ENCODE results near the gene MORN2.
A peak's percentile ranks its signal among the peaks of the same experiment; 100 is the strongest.

Gene MORN2

DNA sequence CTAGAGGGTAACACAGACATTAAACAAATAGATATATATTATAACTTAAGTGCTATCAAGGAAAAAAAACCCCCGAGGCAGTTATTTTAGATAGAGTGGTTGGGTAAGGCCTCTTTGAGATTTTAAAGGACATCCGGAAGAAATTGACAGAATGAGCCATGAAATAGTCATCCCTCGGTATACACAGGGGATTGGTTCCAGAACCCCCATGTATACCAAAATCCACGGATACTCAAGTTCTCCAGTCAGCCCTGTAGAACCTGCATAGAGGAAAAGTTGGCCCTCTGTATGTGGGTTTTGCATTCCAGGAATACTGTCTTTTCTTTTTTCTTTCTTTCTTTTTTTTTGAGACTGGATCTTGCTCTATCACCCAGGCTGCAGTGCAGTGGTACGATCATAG lies 2.0 kb upstream of the MORN2 start:
- Mint-ChIP-seq H3K4me1 (peaks cover 21% of the 10 kb centered on the region), H3K27ac (no peak overlapping the region), H3K9me3 (peaks cover 11% of the 10 kb centered on the region), H3K36me3 (peaks cover 13% of the 10 kb centered on the region), H3K4me3 (no peak overlapping the region)
- DNase-seq (ENCODE audit: low spot score in 2 of 2) (no peak), ATAC-seq (no peak)

DNA sequence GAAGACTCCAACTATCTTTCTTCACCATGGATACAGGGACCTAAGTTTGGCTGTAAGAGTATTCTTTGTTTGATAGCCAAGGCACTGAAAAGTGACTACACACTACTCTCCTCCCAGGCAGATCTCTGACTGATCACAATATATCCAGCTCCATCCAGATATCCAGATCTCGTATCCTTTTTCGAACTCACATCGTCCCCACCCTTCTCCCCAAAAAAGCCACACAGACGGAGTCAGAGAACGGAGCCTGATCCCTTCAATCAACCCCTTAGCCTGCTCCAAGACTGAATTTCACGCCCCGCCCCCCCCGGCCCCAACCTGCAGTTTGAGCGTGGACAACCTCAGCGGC lies 575 bp upstream of the MORN2 start:
- H3K4me1 Mint-ChIP-seq = peaks cover 21% of the 10 kb centered on the region

DNA sequence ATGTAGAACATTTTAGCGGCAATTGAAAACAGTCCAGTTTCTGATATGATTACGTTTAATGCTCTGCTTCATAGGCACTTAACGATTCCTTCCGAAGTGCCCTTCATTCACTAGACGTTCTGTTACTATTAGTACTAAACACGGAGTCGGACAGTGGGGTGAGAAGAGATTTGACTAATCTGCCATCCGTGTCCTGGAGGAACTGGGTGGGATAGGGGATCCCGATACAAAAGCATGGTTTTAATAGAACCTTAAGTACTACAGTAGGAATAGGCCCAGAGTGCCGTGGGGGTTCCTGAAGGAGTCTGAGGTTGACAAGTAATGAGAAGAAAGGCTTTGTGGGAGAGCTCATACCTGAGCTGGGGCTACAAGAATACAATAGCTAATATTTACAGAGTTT lies 631 bp downstream of the MORN2 start:
- peaks cover 13% of the 10 kb centered on the region for H3K36me3 Mint-ChIP-seq
- ATAC-seq (no peak), DNase-seq (ENCODE audit: low spot score in 2 of 2) (no peak)
- H3K9me3 Mint-ChIP-seq = peaks cover 1% of the 10 kb centered on the region
- peaks cover 21% of the 10 kb centered on the region for H3K4me1 Mint-ChIP-seq
- peak overlapping the region; percentile 96 for H3K27ac Mint-ChIP-seq
- H3K4me3 Mint-ChIP-seq = peak overlapping the region; percentile 95

More for the DNA sequence above, 575 bp upstream of the MORN2 start:
- Mint-ChIP-seq H3K27ac (peak overlapping the region; percentile 96), H3K9me3 (peaks cover 7% of the 10 kb centered on the region), H3K4me3 (peak overlapping the region; percentile 95), H3K36me3 (peaks cover 13% of the 10 kb centered on the region)
- DNase-seq (ENCODE audit: low spot score in 2 of 2) = no peak
- no peak for ATAC-seq

DNA sequence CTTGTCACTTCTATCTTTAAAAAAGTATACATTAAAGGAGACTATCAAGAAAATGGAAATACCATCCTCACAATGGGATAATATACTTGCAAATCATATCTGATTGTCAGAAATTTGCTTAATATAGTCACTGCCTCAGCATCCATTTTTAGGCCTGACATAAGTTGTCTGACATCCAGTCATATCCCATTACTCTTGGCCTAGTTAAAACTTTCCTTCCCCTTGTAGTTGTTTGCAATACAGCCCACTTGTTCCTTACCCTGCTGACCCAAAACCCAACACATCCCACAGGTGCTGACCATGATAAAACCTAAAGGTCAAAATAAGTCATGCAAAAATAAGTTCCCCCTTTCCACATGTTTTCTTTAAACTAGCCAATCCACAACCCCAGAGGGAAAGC lies 10.3 kb downstream of the MORN2 start:
- Mint-ChIP-seq H3K27ac (no peak overlapping the region), H3K4me3 (no peak overlapping the region), H3K36me3 (no peaks in the 10 kb centered on the region), H3K9me3 (no peaks in the 10 kb centered on the region), H3K4me1 (no peaks in the 10 kb centered on the region)
- DNase-seq (ENCODE audit: low spot score in 2 of 2) (no peak), ATAC-seq (no peak)

DNA sequence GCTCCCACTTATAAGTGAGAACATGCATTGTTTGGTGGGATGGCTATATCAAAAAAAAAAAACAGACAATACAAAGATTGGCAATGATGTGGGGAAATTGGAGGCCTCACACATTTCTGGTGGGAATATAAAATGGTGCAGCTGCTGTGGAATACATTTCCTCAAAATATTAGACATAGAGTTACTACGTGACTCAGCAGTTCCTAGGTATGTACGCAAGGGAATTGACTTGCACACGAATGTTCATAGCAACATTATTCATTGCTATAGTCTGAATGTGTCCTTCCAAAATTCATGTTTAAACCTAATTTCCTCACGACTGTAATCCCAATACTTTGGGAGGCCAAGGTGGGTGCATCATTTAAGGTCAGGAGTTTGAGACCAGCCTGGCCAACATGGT lies 11.6 kb downstream of the MORN2 start:
- Mint-ChIP-seq H3K4me3 (no peak overlapping the region), H3K4me1 (no peaks in the 10 kb centered on the region), H3K9me3 (no peaks in the 10 kb centered on the region), H3K27ac (no peak overlapping the region), H3K36me3 (no peaks in the 10 kb centered on the region)
- DNase-seq (ENCODE audit: low spot score in 2 of 2) (no peak), ATAC-seq (no peak)

DNA sequence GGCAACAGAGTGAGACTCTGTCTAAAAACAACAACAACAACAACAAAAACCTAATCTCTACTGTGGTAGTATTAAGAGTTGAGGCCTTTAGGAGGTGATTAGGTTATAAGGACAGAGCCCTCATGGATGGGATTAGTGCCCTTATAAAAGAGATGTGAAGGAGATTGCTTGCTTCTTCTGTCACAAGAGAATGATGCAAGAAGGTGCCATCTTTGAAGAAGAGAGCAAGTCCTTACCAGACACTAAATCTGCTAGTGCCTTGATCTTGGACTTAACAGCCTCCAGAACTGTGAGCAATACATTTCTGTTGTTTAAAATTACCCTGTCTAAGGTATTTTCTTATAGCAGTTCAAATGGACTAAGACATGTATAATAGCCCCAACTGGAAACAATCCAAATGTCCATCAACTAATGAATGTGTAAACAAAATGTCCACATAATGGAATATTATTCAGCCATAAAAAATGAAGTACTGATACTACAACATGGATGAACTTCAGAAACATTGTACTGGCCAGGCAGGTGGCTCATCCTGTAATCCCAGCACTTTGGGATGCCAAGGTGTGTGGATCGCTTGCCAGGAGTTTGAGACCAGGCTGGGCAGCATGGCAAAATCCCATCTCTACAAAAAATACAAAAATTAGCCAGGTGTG lies 12.3 kb downstream of the MORN2 start:
- ATAC-seq (no peak), DNase-seq (ENCODE audit: low spot score in 2 of 2) (no peak)
- Mint-ChIP-seq H3K9me3 (no peaks in the 10 kb centered on the region), H3K4me1 (no peaks in the 10 kb centered on the region), H3K4me3 (no peak overlapping the region), H3K27ac (no peak overlapping the region), H3K36me3 (no peaks in the 10 kb centered on the region)

DNA sequence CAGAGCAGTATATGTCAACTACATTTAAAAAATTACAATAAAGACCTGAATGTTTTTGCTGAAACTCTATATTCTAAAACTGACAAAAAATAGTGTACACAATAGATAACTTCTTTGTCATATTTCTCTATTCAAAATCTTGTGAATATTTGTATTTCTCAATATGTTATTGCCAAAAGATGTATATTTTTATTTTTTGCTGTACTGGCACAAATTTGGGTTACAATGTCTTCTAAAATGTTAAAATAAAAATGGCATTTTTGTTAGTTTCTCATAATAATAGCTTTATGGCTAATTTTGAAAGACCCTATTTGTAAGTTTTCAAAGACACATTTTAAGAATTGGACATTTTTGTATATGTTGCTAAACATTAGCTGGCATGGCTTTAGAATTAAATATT lies 13.3 kb downstream of the MORN2 start:
- Mint-ChIP-seq H3K36me3 (no peaks in the 10 kb centered on the region), H3K4me1 (no peaks in the 10 kb centered on the region), H3K9me3 (no peaks in the 10 kb centered on the region), H3K27ac (no peak overlapping the region), H3K4me3 (no peak overlapping the region)
- ATAC-seq (no peak), DNase-seq (ENCODE audit: low spot score in 2 of 2) (no peak)

DNA sequence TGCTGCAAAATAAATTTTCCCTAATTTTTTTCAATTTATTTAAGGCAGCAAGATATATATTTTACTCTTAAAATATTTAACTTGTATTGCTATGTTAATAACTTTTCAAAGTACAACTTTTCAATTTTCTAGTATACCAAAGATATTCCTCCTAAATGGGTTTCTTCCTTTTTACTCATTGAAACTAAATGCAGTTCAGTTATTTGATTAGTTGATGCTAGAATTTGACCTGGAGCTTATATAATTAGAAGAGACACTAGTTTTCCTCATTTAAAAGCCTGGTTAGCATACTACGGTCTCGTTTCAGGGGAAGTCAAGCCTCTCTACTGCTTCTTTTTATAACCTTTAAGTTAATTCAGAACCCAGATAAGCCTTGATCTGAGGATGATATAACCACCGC lies 13.8 kb downstream of the MORN2 start, which contains the start of gene ARHGEF33:
TSS of gene ARHGEF33 (plus strand) at position 301 of the 400 bp plus-strand sequence. CDS start 29,573 bp downstream, outside the sequence.
- Mint-ChIP-seq H3K4me3 (no peak within 1 kb of the TSS), H3K36me3 (no peaks in the 10 kb centered on the region), H3K9me3 (no peaks in the 10 kb centered on the region), H3K4me1 (no peaks in the 10 kb centered on the region), H3K27ac (no peak within 1 kb of the TSS)
- DNase-seq (ENCODE audit: low spot score in 2 of 2) = no peak
- no peak for ATAC-seq

DNA sequence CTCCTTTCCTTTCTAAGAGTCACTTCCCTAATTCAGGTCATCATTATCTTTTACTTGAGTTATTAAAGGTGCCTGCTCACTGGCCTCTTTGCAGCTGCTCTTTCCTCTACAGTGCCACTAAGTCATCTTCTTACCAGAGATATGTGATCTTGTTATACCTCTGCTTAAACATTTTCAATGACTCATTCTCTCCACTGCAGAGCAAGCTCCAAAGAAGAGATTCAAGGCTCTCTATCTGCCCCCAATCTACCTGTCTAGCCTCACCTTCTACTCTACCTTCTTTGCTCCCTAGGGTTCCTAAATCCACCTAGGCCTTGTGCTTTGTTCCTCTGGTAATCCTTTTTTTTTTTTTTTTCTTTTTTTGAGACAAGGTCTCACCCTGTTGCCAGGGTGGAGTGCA lies 17.0 kb downstream of the MORN2 start:
- no peak overlapping the region for H3K27ac Mint-ChIP-seq
- H3K9me3 Mint-ChIP-seq = no peaks in the 10 kb centered on the region
- no peaks in the 10 kb centered on the region for H3K4me1 Mint-ChIP-seq
- no peaks in the 10 kb centered on the region for H3K36me3 Mint-ChIP-seq
- no peak overlapping the region for H3K4me3 Mint-ChIP-seq
- no peak for DNase-seq (ENCODE audit: low spot score in 2 of 2)
- peak; percentile 61 for ATAC-seq

DNA sequence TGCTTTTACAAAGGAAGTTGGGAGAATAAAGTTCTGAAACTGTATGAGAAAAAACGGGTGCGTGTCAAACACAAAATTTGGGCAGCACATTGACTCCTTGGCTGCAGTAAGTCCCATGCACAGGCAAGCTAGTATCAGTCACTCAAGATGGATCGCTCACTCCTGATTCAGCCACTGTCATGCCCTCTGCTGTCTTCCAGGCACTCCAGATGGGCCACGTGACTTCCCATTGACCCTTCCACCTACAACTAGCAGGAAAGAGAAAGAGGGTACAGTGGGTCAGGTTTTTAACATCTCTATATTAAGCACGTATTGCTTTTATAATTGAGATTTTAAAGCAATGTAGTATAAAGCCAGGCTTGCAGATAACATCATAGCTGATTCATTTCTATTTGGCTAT lies 22.5 kb downstream of the MORN2 start:
- H3K4me3 Mint-ChIP-seq = no peak overlapping the region
- H3K4me1 Mint-ChIP-seq = no peaks in the 10 kb centered on the region
- no peak overlapping the region for H3K27ac Mint-ChIP-seq
- H3K36me3 Mint-ChIP-seq = no peaks in the 10 kb centered on the region
- DNase-seq (ENCODE audit: low spot score in 2 of 2) (no peak), ATAC-seq (no peak)
- no peaks in the 10 kb centered on the region for H3K9me3 Mint-ChIP-seq

DNA sequence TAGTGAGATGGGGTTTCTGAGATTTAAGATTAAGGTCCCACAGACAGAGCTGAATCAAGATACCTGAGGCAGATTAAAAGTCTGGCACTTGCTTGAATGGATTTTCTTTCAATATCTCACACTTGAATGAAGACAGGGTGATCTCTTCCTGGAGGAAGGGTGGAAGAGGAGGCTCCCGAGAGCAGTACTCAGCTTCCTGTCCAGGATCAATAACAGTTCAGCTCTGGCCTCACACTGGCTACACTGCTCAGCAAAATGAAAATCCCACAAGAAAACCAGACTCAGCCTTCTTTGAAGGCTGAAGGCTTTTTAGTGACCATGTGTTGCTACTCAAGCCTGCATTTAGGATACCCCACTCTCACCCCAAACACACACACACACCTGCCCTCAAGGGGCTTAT lies 24.9 kb downstream of the MORN2 start:
- Mint-ChIP-seq H3K4me1 (no peaks in the 10 kb centered on the region), H3K27ac (no peak overlapping the region), H3K4me3 (no peak overlapping the region), H3K36me3 (no peaks in the 10 kb centered on the region), H3K9me3 (no peaks in the 10 kb centered on the region)
- ATAC-seq (no peak), DNase-seq (ENCODE audit: low spot score in 2 of 2) (no peak)

DNA sequence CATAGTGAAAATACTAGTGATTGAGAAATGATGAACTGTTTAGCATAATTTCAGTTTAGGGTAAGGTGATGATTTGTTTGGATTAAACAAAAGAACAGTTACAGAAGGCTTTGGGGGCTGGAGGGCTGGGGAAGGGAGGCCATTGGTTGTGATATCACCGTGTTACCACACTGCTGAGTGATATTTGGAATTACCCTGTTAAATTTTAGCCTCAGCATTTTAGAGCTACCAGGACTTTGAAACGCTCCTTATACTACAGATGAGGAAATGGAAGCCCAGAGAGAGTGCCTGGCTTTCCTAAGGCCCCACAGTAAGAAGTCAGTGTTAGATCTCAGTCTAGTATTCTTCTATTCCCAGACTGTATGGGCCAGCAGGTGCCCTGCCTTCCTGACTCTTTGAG lies 29.5 kb downstream of the MORN2 start:
- Mint-ChIP-seq H3K27ac (no peak overlapping the region), H3K4me1 (peaks cover 18% of the 10 kb centered on the region)

DNA sequence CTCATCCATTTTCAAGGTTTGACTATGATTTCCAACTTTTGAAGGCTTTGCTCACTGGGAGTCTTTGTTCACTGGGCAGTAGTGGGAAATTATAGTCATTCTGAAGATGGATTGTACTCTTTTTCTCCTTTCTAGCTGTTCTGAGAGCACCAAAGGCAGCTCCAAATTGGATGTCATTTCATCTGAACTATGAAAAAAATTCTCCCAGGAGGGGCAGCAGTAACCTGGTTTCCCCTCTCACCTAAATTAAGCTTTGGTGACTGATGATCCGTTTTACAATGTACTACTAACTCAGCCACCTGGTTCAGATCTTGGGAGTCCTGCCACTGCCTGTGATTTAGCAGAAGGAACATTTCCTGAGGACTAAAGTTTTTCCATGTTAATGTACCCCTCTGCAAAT lies 31.5 kb downstream of the MORN2 start:
- H3K4me1 Mint-ChIP-seq = peaks cover 18% of the 10 kb centered on the region
- no peak for DNase-seq (ENCODE audit: low spot score in 2 of 2)
- no peaks in the 10 kb centered on the region for H3K36me3 Mint-ChIP-seq
- peak overlapping the region; percentile 85 for H3K27ac Mint-ChIP-seq
- H3K4me3 Mint-ChIP-seq = no peak overlapping the region
- H3K9me3 Mint-ChIP-seq = no peaks in the 10 kb centered on the region
- ATAC-seq = no peak

More for the DNA sequence above, 29.5 kb downstream of the MORN2 start:
- DNase-seq (ENCODE audit: low spot score in 2 of 2) (no peak), ATAC-seq (no peak)
- H3K9me3 Mint-ChIP-seq = no peaks in the 10 kb centered on the region
- H3K4me3 Mint-ChIP-seq = no peak overlapping the region
- H3K36me3 Mint-ChIP-seq = no peaks in the 10 kb centered on the region

DNA sequence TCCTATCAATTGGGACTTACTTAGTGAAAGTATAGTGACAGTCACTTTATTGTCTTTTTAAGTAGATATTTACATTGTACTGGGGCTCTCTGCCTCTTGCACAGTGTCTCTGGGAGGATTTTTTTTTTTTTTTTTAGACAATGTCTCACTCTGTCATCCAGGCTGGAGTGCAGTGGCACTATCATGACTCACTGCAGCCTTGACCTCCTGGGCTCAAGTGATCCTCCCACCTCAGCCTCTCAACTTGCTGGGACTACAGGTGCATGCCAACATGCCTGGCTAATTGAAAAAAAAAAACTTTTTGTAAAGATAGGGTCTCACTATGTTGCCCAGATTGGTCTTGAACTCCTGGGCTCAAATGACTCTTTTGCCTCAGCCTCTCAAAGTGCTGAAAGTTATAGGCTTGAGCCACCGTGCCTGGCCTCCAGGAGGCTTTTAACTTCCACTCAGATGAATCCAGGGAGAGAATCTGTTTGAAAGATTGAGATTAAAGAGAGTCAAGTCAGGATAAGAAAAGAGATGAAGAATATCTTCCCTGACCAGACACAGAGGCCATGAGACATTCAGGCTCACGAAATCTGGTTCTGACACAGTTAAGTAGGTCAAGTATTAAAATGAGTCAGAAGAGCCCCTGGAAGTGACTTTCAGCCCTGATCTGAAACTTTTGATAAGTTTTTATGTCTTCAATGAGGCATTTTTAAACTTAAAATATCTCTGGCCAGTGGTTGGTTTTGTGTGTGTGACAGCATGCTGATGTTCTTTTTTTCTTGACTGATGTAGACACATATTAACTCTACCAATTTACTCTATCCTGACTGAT lies 32.2 kb downstream of the MORN2 start:
- Mint-ChIP-seq H3K4me3 (peak overlapping the region; percentile 25), H3K9me3 (no peaks in the 10 kb centered on the region), H3K36me3 (no peaks in the 10 kb centered on the region), H3K4me1 (peaks cover 18% of the 10 kb centered on the region), H3K27ac (peak overlapping the region; percentile 85)
- DNase-seq (ENCODE audit: low spot score in 2 of 2) (no peak), ATAC-seq (peak; percentile 95)

DNA sequence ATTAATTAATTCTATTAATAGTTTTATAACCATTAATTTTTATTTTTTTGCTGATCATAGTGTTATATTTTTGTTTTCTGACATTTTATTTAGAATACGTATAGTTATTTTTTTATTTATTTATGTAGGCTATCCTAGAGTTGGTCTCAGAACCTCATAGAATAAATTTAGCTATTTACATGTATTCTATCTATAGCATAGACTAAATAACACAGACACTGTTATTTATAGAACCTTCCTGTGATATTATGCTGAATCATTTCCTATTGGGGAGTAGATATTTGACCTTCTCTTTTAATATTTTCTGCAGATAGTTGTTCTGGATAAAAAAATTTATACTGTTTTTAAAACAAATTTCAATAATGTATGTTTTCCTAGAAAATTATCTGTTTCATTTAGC lies 34.1 kb downstream of the MORN2 start:
- peaks cover 18% of the 10 kb centered on the region for H3K4me1 Mint-ChIP-seq
- no peaks in the 10 kb centered on the region for H3K9me3 Mint-ChIP-seq
- no peak overlapping the region for H3K4me3 Mint-ChIP-seq
- no peak for DNase-seq (ENCODE audit: low spot score in 2 of 2)
- no peak for ATAC-seq
- no peaks in the 10 kb centered on the region for H3K36me3 Mint-ChIP-seq
- H3K27ac Mint-ChIP-seq = no peak overlapping the region

DNA sequence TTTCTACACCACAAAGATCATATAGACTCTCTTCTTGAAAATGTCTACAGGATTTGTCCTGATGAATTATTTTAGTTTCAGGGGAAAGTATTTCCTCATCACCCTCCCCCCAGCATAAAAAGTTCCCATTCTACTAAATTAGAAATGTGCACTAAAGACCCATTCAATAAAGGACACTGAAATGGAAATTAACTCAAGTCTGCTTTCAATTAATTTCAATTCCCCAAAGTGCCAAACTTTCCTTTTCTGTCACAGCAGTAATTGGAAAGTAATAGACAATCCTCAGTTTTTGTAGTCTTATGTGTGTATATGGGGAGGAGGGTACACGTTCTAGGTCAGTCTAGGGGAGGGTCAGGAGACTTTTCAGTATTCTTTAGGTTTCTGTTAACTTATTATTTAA lies 35.4 kb downstream of the MORN2 start:
- no peak for ATAC-seq

More for the DNA sequence above, 35.4 kb downstream of the MORN2 start:
- no peak for DNase-seq (ENCODE audit: low spot score in 2 of 2)
- Mint-ChIP-seq H3K4me1 (peaks cover 18% of the 10 kb centered on the region), H3K9me3 (no peaks in the 10 kb centered on the region), H3K27ac (no peak overlapping the region), H3K36me3 (no peaks in the 10 kb centered on the region), H3K4me3 (no peak overlapping the region)
